ENCODE measurements around the gene USP34. TPM values are rescaled to one million over a fixed set of nuclear protein-coding genes. Genes with fewer than 3 reads are reported as not detected.

USP34 gene
- total and polyA plus RNA-seq, 9 of the 15 experiments (the other 6 are each of a cell fraction or from before 2014, with no cell fraction given) = 19.8 to 108 (median 67.8) TPM

- TF ChIP-seq, protein P1, sequence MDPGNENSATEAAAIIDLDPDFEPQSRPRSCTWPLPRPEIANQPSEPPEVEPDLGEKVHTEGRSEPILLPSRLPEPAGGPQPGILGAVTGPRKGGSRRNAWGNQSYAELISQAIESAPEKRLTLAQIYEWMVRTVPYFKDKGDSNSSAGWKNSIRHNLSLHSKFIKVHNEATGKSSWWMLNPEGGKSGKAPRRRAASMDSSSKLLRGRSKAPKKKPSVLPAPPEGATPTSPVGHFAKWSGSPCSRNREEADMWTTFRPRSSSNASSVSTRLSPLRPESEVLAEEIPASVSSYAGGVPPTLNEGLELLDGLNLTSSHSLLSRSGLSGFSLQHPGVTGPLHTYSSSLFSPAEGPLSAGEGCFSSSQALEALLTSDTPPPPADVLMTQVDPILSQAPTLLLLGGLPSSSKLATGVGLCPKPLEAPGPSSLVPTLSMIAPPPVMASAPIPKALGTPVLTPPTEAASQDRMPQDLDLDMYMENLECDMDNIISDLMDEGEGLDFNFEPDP (CRISPR knock-in tag; IDR thresholded peaks at IDR 0.05) = no peak
- TF ChIP-seq ETV5 (CRISPR knock-in tag; IDR thresholded peaks at IDR 0.05; ENCODE audit: low read depth) (peak; percentile 85), DNMT1 (IDR thresholded peaks at IDR 0.05) (no peak), HMG20B (CRISPR knock-in tag; IDR thresholded peaks at IDR 0.05) (no peak), ZBTB17 (CRISPR knock-in tag; IDR thresholded peaks at IDR 0.05) (0 out of 2 replicates have a peak, but pooled peaks have one; percentile 31), MEF2D (tag; conservative IDR thresholded peaks at IDR 0.05; ENCODE audit: low read depth) (no peak), REST (IDR thresholded peaks at IDR 0.05; ENCODE audit: borderline replicate concordance) (no peak), REST (CRISPR knock-in tag; IDR thresholded peaks at IDR 0.05; ENCODE audit: low read depth) (peak; percentile 74; the same call in 1 of the 2 replicates), NCOA2 (IDR thresholded peaks at IDR 0.05; ENCODE audit: partially characterized antibody in 2 of 2) (no peak), CBFA2T2 (conservative IDR thresholded peaks at IDR 0.05) (no peak), TEAD1 (CRISPR knock-in tag; IDR thresholded peaks at IDR 0.05) (peak in 1 of 2 experiments; percentile 72; a peak in 2 of 4 replicates), ZNF431 (CRISPR knock-in tag; IDR thresholded peaks at IDR 0.05) (no peak), ZNF780A (CRISPR knock-in tag; IDR thresholded peaks at IDR 0.05) (no peak), MAFF (IDR thresholded peaks at IDR 0.05; ENCODE audit: low read length) (no peak), RNF2 (IDR thresholded peaks at IDR 0.05) (peak; percentile 56; the same call in 1 of the 2 replicates), TFAM (CRISPR knock-in tag; conservative IDR thresholded peaks at IDR 0.05) (no peak), PHB2 (IDR thresholded peaks at IDR 0.05; ENCODE audit: low read depth) (no peak), NR1H2 (CRISPR knock-in tag; IDR thresholded peaks at IDR 0.05) (0 out of 2 replicates have a peak, but pooled peaks have one; percentile 71)
Observed at GRCh38 chr2:61470965-61471904, at the start of gene USP34 (continued).

Data from K562 (cell line).